GM18951 (cell line): ENCODE results near the gene NFX1.

ENCODE experiments used
- POLR2A ChIP-seq: IDR thresholded peaks from 4 replicates; pipeline ENCODE4 v1.6.1; 2011; ENCODE audit warnings: mild to moderate bottlenecking; ENCODE audit not compliant: insufficient read length, insufficient read depth; ENCODE audit errors: extremely low read depth
- in situ Hi-C: fragments of 300-500 bp; cut with MboI; formaldehyde crosslinking; loops from one replicate; pipeline ENCODE4 v1.12.0; 2022; ENCODE audit warnings: low sequenced_read_pairs, mixed read lengths, inconsistent platforms; ENCODE audit not compliant: unreplicated experiment

The NFX1 gene

GRCh38 chr9:33277484-33277883 is 12.8 kb upstream of the NFX1 start:
- TF ChIP-seq POLR2A = no peak
- in situ Hi-C loops = no loop called here

GRCh38 chr9:33285502-33285901 is 4.8 kb upstream of the NFX1 start:
- TF ChIP-seq POLR2A = no peak
- in situ Hi-C loops = no loop called here

GRCh38 chr9:33287087-33287490 is 3.2 kb upstream of the NFX1 start:
- no peak for TF ChIP-seq POLR2A
- in situ Hi-C loops = no loop called here

GRCh38 chr9:33288235-33288634 is 2.1 kb upstream of the NFX1 start:
- in situ Hi-C loops = no loop called here
- no peak for TF ChIP-seq POLR2A

GRCh38 chr9:33288828-33289483 is 1.4 kb upstream of the NFX1 start:
- no peak for TF ChIP-seq POLR2A
- in situ Hi-C loops = no loop called here

GRCh38 chr9:33289496-33289895 is 820 bp upstream of the NFX1 start:
- no peak for TF ChIP-seq POLR2A
- in situ Hi-C loops = no loop called here

GRCh38 chr9:33289936-33290246 is 425 bp upstream of the NFX1 start:
- no peak for TF ChIP-seq POLR2A
- in situ Hi-C loops = no loop called here

GRCh38 chr9:33291031-33291397 is 698 bp downstream of the NFX1 start:
- no peak for TF ChIP-seq POLR2A
- in situ Hi-C loops = no loop called here

GRCh38 chr9:33291901-33292300 is 1.6 kb downstream of the NFX1 start:
- in situ Hi-C loops = no loop called here

GRCh38 chr9:33293782-33294181 is 3.5 kb downstream of the NFX1 start:
- no peak for TF ChIP-seq POLR2A
- in situ Hi-C loops = no loop called here

More at GRCh38 chr9:33291901-33292300, 1.6 kb downstream of the NFX1 start:
- no peak for TF ChIP-seq POLR2A

GRCh38 chr9:33294670-33295432 is 4.5 kb downstream of the NFX1 start:
- in situ Hi-C loops = no loop called here
- no peak for TF ChIP-seq POLR2A

- no peak for TF ChIP-seq POLR2A
- in situ Hi-C loops = no loop called here
Observed at GRCh38 chr9:33295571-33295970, 5.3 kb downstream of the NFX1 start.

- in situ Hi-C loops = no loop called here
- TF ChIP-seq POLR2A = no peak
Observed at GRCh38 chr9:33297432-33297831, 7.1 kb downstream of the NFX1 start.

- TF ChIP-seq POLR2A = no peak
- in situ Hi-C loops = no loop called here
Observed at GRCh38 chr9:33300546-33300945, 10.2 kb downstream of the NFX1 start.

- in situ Hi-C loops = no loop called here
- no peak for TF ChIP-seq POLR2A
Observed at GRCh38 chr9:33304362-33304761, 14.0 kb downstream of the NFX1 start.

- in situ Hi-C loops = no loop called here
- no peak for TF ChIP-seq POLR2A
Observed at GRCh38 chr9:33306037-33306436, 15.7 kb downstream of the NFX1 start.
